Dedifferentiated amniotic fluid mesenchymal stem cell (primary cell): ENCODE data around the gene UBE2D2.
"Not testable (repeated sequence)": the region's sequence is repeated elsewhere in the genome, so short reads cannot be mapped to it uniquely, and the experiment has no call there.

Source experiments
- DNase-seq: peaks from one replicate; pipeline ENCODE4 v3.0.0-alpha.2; 2016; ENCODE audit errors: extremely low spot score

The UBE2D2 gene

GRCh38 chr5:139584137-139584536 is 23.0 kb downstream of the UBE2D2 start:
- DNase-seq = no peak

GRCh38 chr5:139588116-139588515 is 27.0 kb downstream of the UBE2D2 start:
- not testable (repeated sequence) for DNase-seq

- DNase-seq = no peak
Observed at GRCh38 chr5:139588962-139589361, 27.8 kb downstream of the UBE2D2 start.

GRCh38 chr5:139592289-139592688 is 31.1 kb downstream of the UBE2D2 start:
- no peak for DNase-seq

GRCh38 chr5:139593076-139593475 is 31.9 kb downstream of the UBE2D2 start:
- not testable (repeated sequence) for DNase-seq

GRCh38 chr5:139593716-139594319 is 32.7 kb downstream of the UBE2D2 start:
- no peak for DNase-seq

- DNase-seq = no peak
Observed at GRCh38 chr5:139597134-139597533, 36.0 kb downstream of the UBE2D2 start.

GRCh38 chr5:139598601-139598965 is 37.4 kb downstream of the UBE2D2 start:
- DNase-seq = not testable (repeated sequence)

GRCh38 chr5:139600336-139600949 is 39.3 kb downstream of the UBE2D2 start:
- peak; percentile 26 for DNase-seq

GRCh38 chr5:139601429-139601828 is 40.3 kb downstream of the UBE2D2 start:
- DNase-seq = no peak

GRCh38 chr5:139601948-139602347 is 40.8 kb downstream of the UBE2D2 start:
- not testable (repeated sequence) for DNase-seq

- DNase-seq = no peak
Observed at GRCh38 chr5:139605887-139606286, 44.7 kb downstream of the UBE2D2 start.

- no peak for DNase-seq
Observed at GRCh38 chr5:139611703-139612584, 50.8 kb downstream of the UBE2D2 start.

GRCh38 chr5:139619861-139620260 is 58.7 kb downstream of the UBE2D2 start:
- no peak for DNase-seq

GRCh38 chr5:139625398-139625797 is 64.3 kb downstream of the UBE2D2 start:
- DNase-seq = not testable (repeated sequence)

- DNase-seq = no peak
Observed at GRCh38 chr5:139630855-139631254, 69.7 kb downstream of the UBE2D2 start.

- no peak for DNase-seq
Observed at GRCh38 chr5:139631520-139632165, 70.5 kb downstream of the UBE2D2 start.

GRCh38 chr5:139633295-139634027 is 72.3 kb downstream of the UBE2D2 start:
- peak; percentile 68 for DNase-seq

GRCh38 chr5:139634028-139634325 is 72.8 kb downstream of the UBE2D2 start:
- no peak for DNase-seq

- no peak for DNase-seq
Observed at GRCh38 chr5:139634541-139634940, 73.4 kb downstream of the UBE2D2 start.

GRCh38 chr5:139635191-139635590 is 74.1 kb downstream of the UBE2D2 start:
- DNase-seq = no peak
